Putamen (tissue), 1 donor: Measurements from ENCODE around the gene GSTA1.
"Not testable (repeated sequence)": the region's sequence is repeated elsewhere in the genome, so short reads cannot be mapped to it uniquely, and the experiment has no call there.

ENCODE experiments used
- DNase-seq: peaks from one replicate; pipeline ENCODE4 v3.0.0-alpha.2; 2016; ENCODE audit warnings: low spot score

GSTA1 gene

GRCh38 chr6:52803668-52804255 is at the start of gene GSTA1:
Gene GSTA1, minus strand, starts transcription at chr6:52803816. Its CDS starts 4,549 bp downstream, at chr6:52799267.
- not testable (repeated sequence) for DNase-seq

DNA sequence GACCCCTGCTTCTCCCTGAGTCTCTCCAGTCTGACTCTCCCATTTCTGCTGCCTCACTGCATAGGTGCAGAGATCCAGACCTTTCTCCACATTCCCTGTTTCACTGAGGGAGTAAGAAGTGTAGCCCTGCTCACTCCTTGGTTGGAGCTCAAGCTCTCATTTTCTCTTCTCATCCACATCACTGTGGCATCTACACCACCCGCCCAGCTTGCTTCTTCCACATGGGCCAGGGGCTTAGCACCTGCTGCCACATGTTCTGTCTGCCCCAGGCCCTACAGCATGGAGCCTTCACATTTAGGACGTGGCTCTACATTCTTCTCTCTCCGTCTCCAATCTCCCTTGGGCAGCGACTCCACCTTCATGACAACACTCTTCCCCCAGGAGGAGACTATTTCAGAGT is 45.5 kb upstream of the GSTA1 start:
- DNase-seq, result no peak

DNA sequence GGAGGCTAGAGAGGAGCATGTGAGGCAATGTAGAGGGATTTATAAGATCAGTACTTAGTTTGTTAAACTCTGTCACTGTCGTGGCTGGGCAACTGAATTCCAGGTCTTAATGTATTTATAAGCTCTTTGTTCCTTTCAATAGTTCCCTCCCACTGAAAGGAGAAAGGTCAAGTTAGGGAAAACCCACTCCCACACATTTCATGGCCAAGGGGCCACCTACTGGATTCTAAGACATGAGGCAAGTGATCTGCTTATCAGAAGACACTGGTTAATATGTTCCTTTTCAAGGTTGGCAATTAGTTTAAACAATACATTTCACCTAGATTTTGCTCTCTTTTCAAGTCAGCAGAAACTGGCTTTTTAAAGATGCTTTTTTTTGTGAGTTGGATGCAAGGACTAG is 42.4 kb upstream of the GSTA1 start:
- DNase-seq, result no peak

GRCh38 chr6:52843605-52844004 is 40.0 kb upstream of the GSTA1 start:
- DNase-seq, result no peak

- no peak for DNase-seq
Observed at GRCh38 chr6:52840763-52841585, 37.4 kb upstream of the GSTA1 start, which contains the start of gene GSTA5. Gene GSTA5, minus strand, starts transcription at chr6:52840813.

- no peak for DNase-seq
Observed at GRCh38 chr6:52839124-52840055, 35.8 kb upstream of the GSTA1 start.

- DNase-seq, result no peak
Observed at GRCh38 chr6:52834481-52834880, 30.9 kb upstream of the GSTA1 start.

GRCh38 chr6:52830869-52831268 is 27.3 kb upstream of the GSTA1 start:
- DNase-seq, result not testable (repeated sequence)

GRCh38 chr6:52829046-52829817 is 25.6 kb upstream of the GSTA1 start:
- no peak for DNase-seq

- not testable (repeated sequence) for DNase-seq
Observed at GRCh38 chr6:52828621-52829020, 25.0 kb upstream of the GSTA1 start.

DNA sequence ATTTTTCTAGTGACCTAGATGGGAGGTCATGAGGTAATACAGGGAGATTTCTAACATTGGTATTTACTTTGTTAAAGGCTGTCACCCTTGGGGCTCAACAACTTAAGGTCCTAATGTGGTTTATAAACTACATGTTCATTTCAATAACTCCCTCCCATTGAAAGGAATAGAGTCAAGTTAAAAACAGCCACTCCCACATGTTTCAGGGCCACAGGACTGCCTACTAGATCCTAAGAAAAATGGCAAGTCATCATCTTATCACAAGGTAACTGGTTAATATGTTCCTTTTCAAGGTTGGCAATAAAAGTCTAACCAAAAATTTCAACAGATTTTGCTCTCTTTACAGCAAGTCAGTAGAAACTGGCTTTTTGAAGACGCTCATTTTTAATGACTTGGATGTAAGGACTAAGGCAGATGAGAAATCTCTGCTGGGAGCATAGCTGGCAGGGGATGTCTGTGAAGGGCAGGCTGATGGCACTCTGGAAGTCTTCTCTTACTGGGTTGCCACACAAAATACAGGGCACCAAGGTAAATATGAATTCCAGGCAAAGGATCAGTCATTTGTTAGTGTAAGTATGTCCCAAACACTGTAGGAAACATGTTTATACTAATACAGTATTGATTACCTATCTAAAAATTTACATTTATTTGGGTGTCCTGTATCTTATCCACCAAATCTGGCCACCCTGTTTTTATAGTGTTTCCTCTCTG is 23.6 kb upstream of the GSTA1 start:
- DNase-seq, result not testable (repeated sequence)

- no peak for DNase-seq
Observed at GRCh38 chr6:52826513-52826912, 22.9 kb upstream of the GSTA1 start.

GRCh38 chr6:52825900-52826459 is 22.4 kb upstream of the GSTA1 start:
- not testable (repeated sequence) for DNase-seq

DNA sequence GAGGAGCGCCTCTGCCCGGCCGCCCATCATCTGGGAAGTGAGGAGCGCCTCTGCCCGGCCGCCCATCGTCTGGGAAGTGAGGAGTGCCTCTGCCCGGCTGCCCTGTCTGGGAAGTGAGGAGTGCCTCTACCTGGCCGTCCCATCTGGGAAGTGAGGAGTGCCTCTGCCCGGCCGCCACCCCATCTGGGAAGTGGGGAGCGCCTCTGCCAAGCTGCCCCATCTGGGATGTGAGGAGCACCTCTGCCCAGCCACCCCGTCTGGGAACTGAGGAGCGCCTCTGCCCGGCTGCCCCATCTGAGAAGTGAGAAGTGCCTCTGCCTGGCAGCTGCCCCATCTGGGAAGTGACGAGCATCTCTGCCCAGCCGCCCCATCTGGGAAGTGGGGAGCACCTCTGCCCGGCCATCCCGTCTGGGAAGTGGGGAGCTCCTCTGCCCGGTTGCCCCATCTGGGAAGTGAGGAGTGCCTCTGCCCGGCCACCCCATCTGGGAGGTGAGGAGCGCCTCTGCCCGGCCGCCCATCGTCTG is 21.7 kb upstream of the GSTA1 start:
- DNase-seq, result not testable (repeated sequence)

- no peak for DNase-seq
Observed at GRCh38 chr6:52821842-52822241, 18.2 kb upstream of the GSTA1 start.

DNA sequence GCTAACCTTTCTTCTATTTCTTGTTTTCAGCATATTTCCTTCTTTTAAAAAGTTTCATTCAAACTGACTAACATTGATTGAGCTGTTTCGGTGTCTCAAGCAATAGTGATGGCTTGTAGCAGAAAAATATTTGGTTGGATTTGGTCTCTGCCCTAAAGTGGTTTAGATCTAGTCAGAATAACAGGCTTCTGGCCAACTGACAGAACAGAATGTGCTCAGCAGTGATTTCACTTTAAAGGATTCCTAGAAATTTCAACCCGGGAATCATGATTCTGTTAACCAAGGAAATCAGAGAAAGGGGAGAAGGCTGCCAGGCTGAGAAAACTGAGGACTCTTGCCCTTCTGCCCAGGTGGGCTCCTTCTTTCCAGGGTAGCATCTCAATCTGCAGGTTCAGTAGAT is 16.6 kb upstream of the GSTA1 start:
- DNase-seq, result no peak

DNA sequence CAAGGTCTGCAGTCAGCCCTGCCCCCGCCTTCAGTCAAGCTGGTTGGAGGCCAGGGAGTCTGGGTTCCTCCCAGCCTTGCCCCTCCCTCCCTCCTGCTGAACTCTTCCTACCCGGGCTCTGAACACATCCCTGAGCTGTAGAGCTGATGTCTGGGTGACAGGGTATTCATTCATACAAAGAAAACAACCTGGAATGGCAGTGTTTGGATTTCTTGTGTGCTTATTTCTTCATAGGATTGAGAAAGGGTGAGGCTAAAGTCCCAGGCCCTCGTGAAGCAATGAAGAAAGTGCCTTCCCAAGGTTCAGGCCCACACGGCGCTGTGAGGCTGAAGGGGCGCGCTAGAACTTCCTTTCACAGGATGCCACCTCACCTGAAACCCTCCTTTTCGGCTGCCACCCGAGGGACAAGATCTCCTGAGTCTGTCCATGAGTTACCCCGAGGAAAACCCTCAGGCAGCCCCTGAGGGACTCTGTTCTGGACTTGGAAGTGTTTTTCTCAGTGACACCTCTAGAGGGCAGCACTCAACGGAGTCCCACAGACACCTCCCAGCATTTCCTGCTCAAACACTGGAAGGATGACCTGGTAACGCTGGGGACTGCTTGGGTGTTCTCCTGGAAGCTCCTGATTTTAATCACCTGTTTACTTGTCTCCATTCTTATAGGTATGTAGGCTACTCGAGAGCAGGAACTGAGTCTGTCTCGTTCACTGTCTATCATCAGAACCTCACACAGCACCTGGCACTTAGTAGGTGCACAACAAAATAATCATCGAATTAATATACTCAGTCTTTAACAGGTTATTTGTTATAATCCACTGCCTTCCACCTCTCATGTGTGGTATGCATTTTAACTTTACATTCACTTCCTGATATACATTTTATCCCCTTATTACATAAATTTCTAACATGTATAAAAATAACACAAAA is 11.8 kb upstream of the GSTA1 start:
- DNase-seq, result peak; percentile 4

DNA sequence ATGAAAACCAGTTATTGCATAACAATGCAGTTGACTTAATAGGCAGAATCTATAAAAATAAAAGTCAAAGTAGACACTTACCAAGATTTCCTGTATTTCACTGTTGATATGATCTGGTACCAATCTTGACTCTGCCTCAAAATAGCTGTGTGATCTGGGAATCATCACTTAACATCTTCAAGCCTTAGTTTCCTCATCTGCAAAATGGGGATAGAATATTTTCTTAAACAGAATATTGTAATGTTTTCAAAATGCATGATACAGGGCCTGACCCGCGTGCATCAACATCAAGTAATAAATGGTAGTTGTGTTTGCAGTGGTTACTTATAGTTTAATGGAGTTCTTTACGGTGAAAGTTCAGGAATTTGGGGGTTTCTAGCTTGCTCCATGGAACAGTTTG is 10.9 kb upstream of the GSTA1 start:
- DNase-seq, result not testable (repeated sequence)

DNA sequence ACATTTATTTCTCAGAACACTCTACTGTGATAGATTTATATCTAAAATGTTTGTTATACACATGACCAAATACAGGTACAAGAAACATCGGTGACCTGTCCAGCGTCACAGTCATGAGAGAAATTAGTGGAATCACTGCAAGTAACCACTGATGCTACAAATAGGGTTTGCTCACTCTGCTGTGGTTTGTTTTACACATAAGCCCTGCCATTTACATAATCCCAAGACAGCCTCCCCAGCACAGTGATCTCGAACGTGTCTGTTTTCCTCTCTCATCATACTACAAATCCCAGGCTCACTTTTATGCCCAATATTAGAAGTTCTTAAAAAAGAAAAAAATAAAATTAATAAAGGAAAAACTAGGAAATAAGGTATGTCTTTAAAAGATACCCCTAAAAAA is 6.2 kb upstream of the GSTA1 start:
- DNase-seq, result not testable (repeated sequence)
